SK-N-SH (cell line): ENCODE measurements around the gene BLOC1S1. TPM values are rescaled to one million over a fixed set of nuclear protein-coding genes. Genes with fewer than 3 reads are reported as not detected.

Experiments used
- CTCF ChIA-PET: fragments of 300-600, 350-600 bp; formaldehyde crosslinking; extraction: SDS; loops from one replicate; lab custom pipeline; 2021; lab: Yijun Ruan, JAX
- POLR2A ChIA-PET: fragments of 350-600 bp; sonication (Branson Sonifier 250); formaldehyde crosslinking; extraction: SDS; loops from one replicate; lab custom pipeline; 2020; ENCODE audit warnings: antibody characterized with exemption, inconsistent platforms; lab: Yijun Ruan, JAX
- DNase-seq: peaks from one replicate; pipeline ENCODE4 v3.0.0; 2012
- H2AFZ ChIP-seq: fragments of 200-600 bp; sonication (generic); 2 replicates; pipeline ENCODE4 v1.8.1; 2016; ENCODE audit warnings: antibody characterized with exemption, mild to moderate bottlenecking, low read depth
- H3F3A ChIP-seq: fragments of 200-600 bp; sonication (generic); replicated peaks from 2 replicates; pipeline ENCODE3; 2016; ENCODE audit warnings: antibody characterized with exemption, mild to moderate bottlenecking; ENCODE audit not compliant: insufficient read depth
- H3K27ac ChIP-seq, 2 experiments: fragments of 200-500 bp in 1 of 2; fragments of 200-600 bp in 1 of 2; sonication (Bioruptor generic) in 1 of 2; sonication (generic), shearing (Covaris generic) in 1 of 2; 2 replicates each; pipeline versions ENCODE4 v1.5.1 to v1.6.1; 2014 to 2016; ENCODE audit warnings: low read depth in 2 of 2, inconsistent platforms in 1 of 2, low read length in 1 of 2, mild to moderate bottlenecking in 1 of 2, mixed read lengths in 1 of 2
- H3K27me3 ChIP-seq: fragments of 200-600 bp; sonication (generic), shearing (Covaris generic); 2 replicates; pipeline ENCODE4 v1.6.1; 2016; ENCODE audit warnings: mixed run types; ENCODE audit not compliant: insufficient read depth
- H3K36me3 ChIP-seq, 2 experiments: fragments of 200-500 bp in 1 of 2; fragments of 200-600 bp in 1 of 2; sonication (Bioruptor generic) in 1 of 2; sonication (generic) in 1 of 2; replicated peaks in 1 of 2; 2 replicates each; pipeline versions ENCODE3 to v1.5.1; 2014 to 2016; ENCODE audit warnings: low read length in 1 of 2, mild to moderate bottlenecking in 1 of 2; ENCODE audit not compliant: insufficient read depth in 2 of 2, control insufficient read depth in 1 of 2
- H3K4me1 ChIP-seq, 2 experiments: fragments of 200-500 bp in 1 of 2; fragments of 200-600 bp in 1 of 2; sonication (Bioruptor generic) in 1 of 2; sonication (generic), shearing (Covaris generic) in 1 of 2; 2 replicates each; pipeline versions ENCODE4 v1.5.1 to v1.6.1; 2014 to 2016; ENCODE audit warnings: low read depth in 1 of 2, low read length in 1 of 2, mixed run types in 1 of 2; ENCODE audit not compliant: insufficient read depth in 2 of 2, control insufficient read depth in 1 of 2
- H3K4me2 ChIP-seq: fragments of 200-600 bp; sonication (generic), shearing (Covaris generic); 2 replicates; pipeline ENCODE4 v1.6.1; 2017; ENCODE audit warnings: mixed run types
- H3K4me3 ChIP-seq, 2 experiments: fragments of 200-500 bp in 1 of 2; fragments of 200-600 bp in 1 of 2; sonication (Bioruptor generic) in 1 of 2; sonication (generic), shearing (Covaris generic) in 1 of 2; 2 replicates each; pipeline versions ENCODE4 v1.5.1 to v1.8.1; 2014 to 2016; ENCODE audit warnings: low read depth in 2 of 2, inconsistent platforms in 1 of 2, low read length in 1 of 2, mild to moderate bottlenecking in 1 of 2, mixed read lengths in 1 of 2, moderate library complexity in 1 of 2
- H3K79me2 ChIP-seq: fragments of 200-600 bp; sonication (generic); 2 replicates; pipeline ENCODE4 v1.8.1; 2017; ENCODE audit warnings: mild to moderate bottlenecking; ENCODE audit not compliant: insufficient read depth
- H3K9ac ChIP-seq: fragments of 200-600 bp; sonication (generic); 2 replicates; pipeline ENCODE4 v1.6.1; 2017; ENCODE audit warnings: mixed run types
- H3K9me2 ChIP-seq: fragments of 200-600 bp; sonication (generic); 2 replicates; pipeline ENCODE4 v1.6.1; 2017; ENCODE audit warnings: mixed run types
- H3K9me3 ChIP-seq: fragments of 200-600 bp; sonication (generic); 2 replicates; pipeline ENCODE4 v1.6.1; 2017; ENCODE audit warnings: mixed run types, mild to moderate bottlenecking, moderate library complexity
- H4K20me1 ChIP-seq: fragments of 200-600 bp; sonication (generic); 2 replicates; pipeline ENCODE4 v1.6.1; 2017; ENCODE audit warnings: mild to moderate bottlenecking, mixed run types; ENCODE audit not compliant: insufficient read depth
- CHD2 ChIP-seq: fragments of 150-350 bp; IDR thresholded peaks from 2 replicates; pipeline ENCODE4 v1.6.1; 2018; ENCODE audit warnings: low read length; ENCODE audit not compliant: partially characterized antibody
- ELF1 ChIP-seq: IDR thresholded peaks from 2 replicates; pipeline ENCODE4 v1.4.0; 2012
- EP300 ChIP-seq, 2 experiments: IDR thresholded peaks; 2 replicates each; pipeline versions ENCODE4 v1.4.0 to v1.6.1; 2012; ENCODE audit warnings: borderline replicate concordance in 1 of 2, low read depth in 1 of 2, low read length in 1 of 2
- EZH2phosphoT487 ChIP-seq: fragments of 200-600 bp; sonication (generic); IDR thresholded peaks from 2 replicates; pipeline ENCODE4 v1.6.1; 2017; ENCODE audit warnings: low read depth, mixed run types, mild to moderate bottlenecking, antibody characterized with exemption, moderate library complexity, borderline replicate concordance
- FOXJ3 ChIP-seq: sonication (generic); formaldehyde crosslinking; IDR thresholded peaks from 2 replicates; pipeline ENCODE4 v1.5.1; 2020; ENCODE audit warnings: mild to moderate bottlenecking, missing genetic modification reagents
- FOXM1 ChIP-seq: IDR thresholded peaks from 2 replicates; pipeline ENCODE4 v1.4.0; 2012; ENCODE audit warnings: low read depth, mild to moderate bottlenecking
- MEF2A ChIP-seq: IDR thresholded peaks from 2 replicates; pipeline ENCODE4 v1.4.0; 2012; ENCODE audit warnings: low read depth, borderline replicate concordance
- NFIC ChIP-seq: IDR thresholded peaks from 2 replicates; pipeline ENCODE4 v1.4.0; 2012; ENCODE audit warnings: borderline replicate concordance
- NRF1 ChIP-seq: IDR thresholded peaks from 2 replicates; pipeline ENCODE4 v1.6.1; 2012; ENCODE audit warnings: low read depth, mild to moderate bottlenecking, low read length
- PBX3 ChIP-seq: IDR thresholded peaks from 2 replicates; pipeline ENCODE4; 2012
- RAD21 ChIP-seq: IDR thresholded peaks from 2 replicates; pipeline ENCODE4 v1.6.1; 2012; ENCODE audit warnings: mild to moderate bottlenecking, low read length
- RFX5 ChIP-seq: IDR thresholded peaks from 2 replicates; pipeline ENCODE4 v1.6.1; 2012; ENCODE audit warnings: mild to moderate bottlenecking, improper control_type of control experiment, low read length
- SIN3A ChIP-seq: IDR thresholded peaks from 2 replicates; pipeline ENCODE4 v1.6.1; 2012; ENCODE audit warnings: low read depth, mild to moderate bottlenecking, low read length, moderate library complexity, borderline replicate concordance
- SMC3 ChIP-seq: IDR thresholded peaks from 2 replicates; pipeline ENCODE4 v1.6.1; 2012; ENCODE audit warnings: low read depth, low read length, improper control_type of control experiment
- TAF1 ChIP-seq: IDR thresholded peaks from 2 replicates; pipeline ENCODE4 v1.6.1; 2012; ENCODE audit warnings: low read depth, mild to moderate bottlenecking, low read length, moderate library complexity, borderline replicate concordance
- TEAD4 ChIP-seq: IDR thresholded peaks from 2 replicates; pipeline ENCODE4 v1.4.0; 2012; ENCODE audit warnings: mild to moderate bottlenecking, borderline replicate concordance; ENCODE audit not compliant: insufficient read depth
- WGBS: methylation state at CpG from one replicate; pipeline ENCODE4 v1.1.6; 2017; ENCODE audit warnings: low lambda C conversion rate; 5-methylcytosine and 5-hydroxymethylcytosine counted together
- polyA plus RNA-seq, 3 experiments: library from polyadenylated mRNA; depleted of rRNA; stranded (reverse); fragments of >200 nt; gene quantifications; 2 replicates each; pipeline ENCODE4 v1.2.3, GENCODE V29; 2012
- TF ChIP-seq, protein P1 (sequence below): fragments of 200-600 bp; sonication (generic); IDR thresholded peaks from 2 replicates; pipeline ENCODE4 v1.6.1; 2017; ENCODE audit warnings: antibody characterized with exemption, mild to moderate bottlenecking, moderate library complexity

BLOC1S1 gene
- polyA plus RNA-seq, 1 of the 3 experiments (the other 2 are of a cell fraction), result 331 TPM

GRCh38 chr12:55723516-55724225 is 7.8 kb downstream of the BLOC1S1 start:
- H3K4me2 ChIP-seq, result no peak overlapping the region
- H3K4me1 ChIP-seq, result peaks cover 11 to 41% of the 10 kb centered on the region in 2 experiments; a peak in 3 of 4 replicates
- no peak overlapping the region for H3K4me3 ChIP-seq
- 88% methylated on average over 9 of the region's 10 CpGs for WGBS
- no peak overlapping the region for H2AFZ ChIP-seq
- ChIA-PET POLR2A (interaction anchor here (0.6 to 1.2 kb wide), 2 partner anchors 15 to 68 kb away, joined by 4 to 5 read pairs; no protein-coding TSS in a partner anchor), CTCF (interaction anchor here (0.7 to 11.2 kb wide), 8 partner anchors 11 to 207 kb away, joined by 3 to 202 read pairs (median 4); no protein-coding TSS in a partner anchor)
- peaks cover 51% of the 10 kb centered on the region for H4K20me1 ChIP-seq
- TF ChIP-seq CHD2 (no peak), PBX3 (0 out of 2 replicates have a peak, but pooled peaks have one; percentile 3), EP300 (IDR thresholded peaks at IDR 0.05; ENCODE audit: borderline replicate concordance in 1 of 2, low read depth in 1 of 2, low read length in 1 of 2) (no peak), SIN3A (peak; percentile 22; the same call in 1 of the 2 replicates), FOXJ3 (CRISPR knock-in tag) (no peak), MEF2A (no peak), ELF1 (no peak), TAF1 (no peak), EZH2phosphoT487 (no peak), SMC3 (no peak)
- TF ChIP-seq, protein P1, sequence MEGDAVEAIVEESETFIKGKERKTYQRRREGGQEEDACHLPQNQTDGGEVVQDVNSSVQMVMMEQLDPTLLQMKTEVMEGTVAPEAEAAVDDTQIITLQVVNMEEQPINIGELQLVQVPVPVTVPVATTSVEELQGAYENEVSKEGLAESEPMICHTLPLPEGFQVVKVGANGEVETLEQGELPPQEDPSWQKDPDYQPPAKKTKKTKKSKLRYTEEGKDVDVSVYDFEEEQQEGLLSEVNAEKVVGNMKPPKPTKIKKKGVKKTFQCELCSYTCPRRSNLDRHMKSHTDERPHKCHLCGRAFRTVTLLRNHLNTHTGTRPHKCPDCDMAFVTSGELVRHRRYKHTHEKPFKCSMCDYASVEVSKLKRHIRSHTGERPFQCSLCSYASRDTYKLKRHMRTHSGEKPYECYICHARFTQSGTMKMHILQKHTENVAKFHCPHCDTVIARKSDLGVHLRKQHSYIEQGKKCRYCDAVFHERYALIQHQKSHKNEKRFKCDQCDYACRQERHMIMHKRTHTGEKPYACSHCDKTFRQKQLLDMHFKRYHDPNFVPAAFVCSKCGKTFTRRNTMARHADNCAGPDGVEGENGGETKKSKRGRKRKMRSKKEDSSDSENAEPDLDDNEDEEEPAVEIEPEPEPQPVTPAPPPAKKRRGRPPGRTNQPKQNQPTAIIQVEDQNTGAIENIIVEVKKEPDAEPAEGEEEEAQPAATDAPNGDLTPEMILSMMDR, result no peak
- H3K79me2 ChIP-seq, result peaks cover 34% of the 10 kb centered on the region
- H3K9me2 ChIP-seq, result no peaks in the 10 kb centered on the region
- peaks cover 34 to 37% of the 10 kb centered on the region in 2 experiments for H3K36me3 ChIP-seq
- no peaks in the 10 kb centered on the region for H3K27me3 ChIP-seq
- no peak for DNase-seq
- H3K27ac ChIP-seq, result no peak overlapping the region; a peak in 1 of 4 replicates
- no peak overlapping the region for H3K9ac ChIP-seq
- no peaks in the 10 kb centered on the region for H3K9me3 ChIP-seq
- peaks cover 54% of the 10 kb centered on the region for H3F3A ChIP-seq

- H3K4me2 ChIP-seq, result no peak overlapping the region
- 49% methylated on average over 6 of the region's 11 CpGs for WGBS
- no peak overlapping the region for H3K9ac ChIP-seq
- no peak overlapping the region for H3K4me3 ChIP-seq
- H3K9me3 ChIP-seq, result no peaks in the 10 kb centered on the region
- TF ChIP-seq SMC3 (peak; percentile 74), FOXM1 (no peak), CHD2 (no peak), SIN3A (0 out of 2 replicates have a peak, but pooled peaks have one; percentile 19), NFIC (no peak), NRF1 (no peak), RFX5 (no peak), TEAD4 (no peak), MEF2A (no peak), RAD21 (peak; percentile 79), ELF1 (no peak)
- TF ChIP-seq, protein P1, result peak; percentile 68
- DNase-seq, result peak; percentile 71
- H3K36me3 ChIP-seq, result peaks cover 34 to 36% of the 10 kb centered on the region in 2 experiments
- peaks cover 11 to 40% of the 10 kb centered on the region in 2 experiments; a peak in 3 of 4 replicates for H3K4me1 ChIP-seq
- peaks cover 34% of the 10 kb centered on the region for H3K79me2 ChIP-seq
- no peaks in the 10 kb centered on the region for H3K9me2 ChIP-seq
- peaks cover 55% of the 10 kb centered on the region for H3F3A ChIP-seq
- CTCF ChIA-PET, result interaction anchor here (0.6 to 11.2 kb wide), 14 partner anchors 8 to 383 kb away, joined by 3 to 202 read pairs (median 4); partner anchors contain the start of genes BLOC1S1 and ITGA7
- POLR2A ChIA-PET, result interaction anchor here (0.7 to 1.3 kb wide), 2 partner anchors 13 to 93 kb away, joined by 3 to 6 read pairs; partner anchors contain the start of genes ORMDL2 and SARNP
- peak overlapping the region in 1 of 2 experiments; percentile 6; a peak in 1 of 4 replicates for H3K27ac ChIP-seq
- peaks cover 51% of the 10 kb centered on the region for H4K20me1 ChIP-seq
- no peaks in the 10 kb centered on the region for H3K27me3 ChIP-seq
- no peak overlapping the region for H2AFZ ChIP-seq
Measured at GRCh38 chr12:55724226-55724939, 8.5 kb downstream of the BLOC1S1 start.
